HepG2 (cell line): ENCODE data around the gene JPT2. TPM values are rescaled to one million over a fixed set of nuclear protein-coding genes. Genes with fewer than 3 reads are reported as not detected.

Experiments
- ASH2L ChIP-seq: fragments of 300-600, 200-600 bp; sonication (generic); IDR thresholded peaks from 2 replicates; pipeline ENCODE4 v1.7.0; 2017; ENCODE audit warnings: low read depth, mild to moderate bottlenecking, moderate library complexity, mixed read lengths, low read length; ENCODE audit not compliant: insufficient read length
- ATF7 ChIP-seq, 2 experiments: fragments of 450-650 bp in 1 of 2; sonication (generic) in 1 of 2; formaldehyde crosslinking in 1 of 2; IDR thresholded peaks; 2 replicates each; pipeline versions ENCODE4 v1.4.0 to v1.6.1; 2016 to 2020; ENCODE audit warnings: antibody characterized with exemption in 1 of 2, mild to moderate bottlenecking in 1 of 2, missing genetic modification reagents in 1 of 2
- BCLAF1 ChIP-seq: fragments of 450-650 bp; IDR thresholded peaks from 2 replicates; pipeline ENCODE4 v1.6.1; 2017; ENCODE audit warnings: mild to moderate bottlenecking
- EHMT2 ChIP-seq: fragments of 200-600 bp; sonication (generic); IDR thresholded peaks from 2 replicates; pipeline ENCODE4 v1.7.0; 2017; ENCODE audit warnings: antibody characterized with exemption, low read depth, low read length, borderline replicate concordance
- GLI4 ChIP-seq: sonication (generic); formaldehyde crosslinking; IDR thresholded peaks from 2 replicates; pipeline ENCODE4 v1.5.1; 2020; ENCODE audit warnings: missing genetic modification reagents, mild to moderate bottlenecking, moderate library complexity, borderline replicate concordance
- HDAC2 ChIP-seq: sonication (generic); formaldehyde crosslinking; IDR thresholded peaks from 2 replicates; pipeline ENCODE4 v1.4.0; 2020; ENCODE audit warnings: missing genetic modification reagents
- KDM3A ChIP-seq: IDR thresholded peaks from 2 replicates; pipeline ENCODE4 v1.6.1; 2018; ENCODE audit warnings: low read depth, missing compliant biosample characterization
- KDM6A ChIP-seq: IDR thresholded peaks from 2 replicates; pipeline ENCODE4 v1.6.1; 2016; ENCODE audit warnings: low read depth
- NCOA1 ChIP-seq: sonication (generic); formaldehyde crosslinking; IDR thresholded peaks from 2 replicates; pipeline ENCODE4 v1.9.0; 2021; ENCODE audit warnings: missing genetic modification reagents
- NR2F2 ChIP-seq: IDR thresholded peaks from 2 replicates; pipeline ENCODE4 v1.6.1; 2012; ENCODE audit warnings: low read depth, inconsistent platforms, borderline replicate concordance
- ONECUT2 ChIP-seq: sonication (generic); formaldehyde crosslinking; IDR thresholded peaks from 2 replicates; pipeline ENCODE4 v1.4.0; 2020; ENCODE audit warnings: missing genetic modification reagents
- PAF1 ChIP-seq: IDR thresholded peaks from 2 replicates; pipeline ENCODE4 v1.6.1; 2016; ENCODE audit warnings: missing genetic modification reagents, missing compliant biosample characterization
- REXO4 ChIP-seq: sonication (generic); formaldehyde crosslinking; IDR thresholded peaks from 2 replicates; pipeline ENCODE4 v1.8.0; 2022; ENCODE audit warnings: missing genetic modification reagents, mild to moderate bottlenecking, borderline replicate concordance
- SKI ChIP-seq: fragments of 450-650 bp; IDR thresholded peaks from one replicate; pipeline ENCODE4 v1.6.1; 2018; ENCODE audit warnings: mild to moderate bottlenecking; ENCODE audit not compliant: partially characterized antibody
- SMAD9 ChIP-seq: sonication (generic); formaldehyde crosslinking; IDR thresholded peaks from 2 replicates; pipeline ENCODE4 v1.5.1; 2020; ENCODE audit warnings: mild to moderate bottlenecking, missing genetic modification reagents
- U2AF1 ChIP-seq: fragments of 200-400 bp; formaldehyde crosslinking; optimal IDR thresholded peaks from 2 replicates; pipeline ENCODE3; 2017; ENCODE audit warnings: mild to moderate bottlenecking, low read depth, low read length
- ZBTB3 ChIP-seq: sonication (generic); formaldehyde crosslinking; IDR thresholded peaks from 2 replicates; pipeline ENCODE4 v1.4.0; 2020; ENCODE audit warnings: low read depth, mild to moderate bottlenecking, moderate library complexity, missing genetic modification reagents, borderline replicate concordance
- ZBTB46 ChIP-seq: sonication (generic); formaldehyde crosslinking; IDR thresholded peaks from 2 replicates; pipeline ENCODE4 v1.4.0; 2020; ENCODE audit warnings: mild to moderate bottlenecking, missing genetic modification reagents, borderline replicate concordance
- ZBTB7B ChIP-seq: sonication (generic); formaldehyde crosslinking; IDR thresholded peaks from 2 replicates; pipeline ENCODE4 v1.4.0; 2020; ENCODE audit warnings: missing genetic modification reagents
- ZBTB8A ChIP-seq: sonication (generic); formaldehyde crosslinking; IDR thresholded peaks from 2 replicates; pipeline ENCODE4 v1.4.0; 2020; ENCODE audit warnings: mild to moderate bottlenecking, low read depth, missing genetic modification reagents, borderline replicate concordance
- ZFAT ChIP-seq: sonication (generic); formaldehyde crosslinking; conservative IDR thresholded peaks from 2 replicates; pipeline ENCODE4 v1.8.1; 2023; ENCODE audit warnings: missing genetic modification reagents, inconsistent platforms
- ZNF598 ChIP-seq: sonication (generic); formaldehyde crosslinking; IDR thresholded peaks from 2 replicates; pipeline ENCODE4 v1.5.1; 2020; ENCODE audit warnings: mild to moderate bottlenecking, missing genetic modification reagents, borderline replicate concordance
- ZNF652 ChIP-seq: IDR thresholded peaks from 2 replicates; pipeline ENCODE4 v1.6.1; 2016; ENCODE audit warnings: low read depth, borderline replicate concordance
- ZNF775 ChIP-seq: sonication (generic); formaldehyde crosslinking; IDR thresholded peaks from 2 replicates; pipeline ENCODE4 v1.4.0; 2020; ENCODE audit warnings: missing genetic modification reagents, mild to moderate bottlenecking, moderate library complexity, borderline replicate concordance
- polyA plus RNA-seq, 8 experiments: library from polyadenylated mRNA; depleted of rRNA in 3 of 8; stranded (reverse) in 7 of 8; unstranded in 1 of 8; fragments of >200 nt; fragmentation: Illumina TruSeq in 4 of 8; extraction: Trizol in 4 of 8; gene quantifications; 2 replicates each; pipeline versions ENCODE4 v1.2.1 to v1.2.3, GENCODE V29; 2011 to 2016; ENCODE audit warnings: low read depth in 4 of 8, missing spikeins in 1 of 8, mixed read lengths in 1 of 8; ENCODE audit not compliant: insufficient read depth in 1 of 8
- total RNA-seq, 5 experiments: library from RNA; depleted of rRNA; stranded (reverse); fragments of >200 nt; fragmentation: Illumina TruSeq; extraction: Trizol; gene quantifications; 2 replicates each; pipeline ENCODE4 v1.2.3, GENCODE V29; 2016; ENCODE audit warnings: low read depth in 1 of 5

Gene JPT2
- total and polyA plus RNA-seq, 2 of the 13 experiments (the other 11 are each of a cell fraction or from before 2014, with no cell fraction given): 53.5 to 89.4 TPM

GRCh38 chr16:1705688-1706385 lies 27.8 kb downstream of the JPT2 start, which contains the start of gene MAPK8IP3 (continued):
- TF ChIP-seq ZBTB3 (CRISPR knock-in tag) (no peak), NR2F2 (no peak), PAF1 (CRISPR knock-in tag) (no peak), KDM3A (CRISPR knock-in tag) (no peak), GLI4 (no peak), SMAD9 (CRISPR knock-in tag) (no peak), HDAC2 (CRISPR knock-in tag) (no peak), ATF7 (IDR thresholded peaks at IDR 0.05) (peak; percentile 36; the same call in 1 of the 2 replicates), ATF7 (CRISPR knock-in tag; IDR thresholded peaks at IDR 0.05) (peak; percentile 38; the same call in 1 of the 2 replicates), ZBTB7B (CRISPR knock-in tag) (no peak; the same call in none of the 2 replicates), ASH2L (peak; percentile 53), ZBTB46 (CRISPR knock-in tag) (no peak), ZFAT (no peak), KDM6A (CRISPR knock-in tag) (no peak), ZNF652 (CRISPR knock-in tag) (no peak), NCOA1 (CRISPR knock-in tag) (no peak), U2AF1 (no peak), SKI (peak; percentile 37), ZBTB8A (no peak), BCLAF1 (no peak), ZNF775 (CRISPR knock-in tag) (no peak), EHMT2 (no peak), ONECUT2 (CRISPR knock-in tag) (no peak), ZNF598 (CRISPR knock-in tag) (no peak; the same call in 1 of the 2 replicates), REXO4 (CRISPR knock-in tag) (no peak)
